ENCODE data around the gene MRGPRG.
A peak's percentile ranks its signal among the peaks of the same experiment; 100 is the strongest.

MRGPRG gene

DNA sequence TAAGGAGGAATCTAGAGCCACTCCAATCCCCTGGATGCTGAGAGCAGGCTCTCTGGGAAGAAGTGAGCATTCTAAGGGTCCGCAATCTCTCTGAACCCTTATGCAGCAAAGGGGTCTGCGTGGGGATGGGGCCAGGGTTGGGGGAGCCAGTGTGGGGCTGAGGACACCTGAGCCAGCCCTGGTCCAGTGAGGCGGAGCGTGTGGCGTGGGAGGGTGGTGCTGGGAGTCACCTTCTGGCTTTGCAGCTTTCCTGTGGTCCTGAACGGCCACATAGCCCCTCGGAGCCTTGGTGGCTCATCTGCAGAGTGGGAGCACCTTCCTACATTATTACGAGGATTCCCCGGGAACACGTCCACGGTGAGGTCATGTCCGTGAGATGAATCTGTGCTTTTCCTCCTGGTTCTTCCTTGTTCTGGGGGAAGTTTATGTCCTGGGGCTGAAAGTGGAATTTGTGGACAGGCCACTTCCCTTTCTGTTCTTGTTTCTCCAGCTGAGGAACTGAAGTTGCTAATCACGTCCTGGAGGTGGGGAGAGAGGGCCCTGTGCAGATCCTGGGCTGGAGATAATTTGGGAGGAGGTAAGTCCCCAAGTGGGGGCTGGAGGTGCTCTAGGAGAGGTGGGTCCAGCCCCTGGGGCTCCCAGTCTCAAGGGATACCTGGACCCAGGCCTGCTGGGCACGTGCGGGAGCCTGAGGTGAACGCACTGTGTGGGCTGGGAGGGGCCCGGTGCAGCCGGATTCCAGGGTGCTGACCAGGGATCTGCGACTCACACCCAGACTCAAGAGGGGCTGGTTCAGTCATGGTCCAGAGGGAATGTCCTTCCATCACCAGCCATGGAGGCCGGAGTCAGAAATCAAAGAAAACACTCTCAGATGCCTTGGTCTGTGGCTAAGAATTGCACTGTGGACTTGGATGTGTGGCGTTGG, 7.5 kb upstream of the MRGPRG start:
- no peak for FAIRE-seq

DNA sequence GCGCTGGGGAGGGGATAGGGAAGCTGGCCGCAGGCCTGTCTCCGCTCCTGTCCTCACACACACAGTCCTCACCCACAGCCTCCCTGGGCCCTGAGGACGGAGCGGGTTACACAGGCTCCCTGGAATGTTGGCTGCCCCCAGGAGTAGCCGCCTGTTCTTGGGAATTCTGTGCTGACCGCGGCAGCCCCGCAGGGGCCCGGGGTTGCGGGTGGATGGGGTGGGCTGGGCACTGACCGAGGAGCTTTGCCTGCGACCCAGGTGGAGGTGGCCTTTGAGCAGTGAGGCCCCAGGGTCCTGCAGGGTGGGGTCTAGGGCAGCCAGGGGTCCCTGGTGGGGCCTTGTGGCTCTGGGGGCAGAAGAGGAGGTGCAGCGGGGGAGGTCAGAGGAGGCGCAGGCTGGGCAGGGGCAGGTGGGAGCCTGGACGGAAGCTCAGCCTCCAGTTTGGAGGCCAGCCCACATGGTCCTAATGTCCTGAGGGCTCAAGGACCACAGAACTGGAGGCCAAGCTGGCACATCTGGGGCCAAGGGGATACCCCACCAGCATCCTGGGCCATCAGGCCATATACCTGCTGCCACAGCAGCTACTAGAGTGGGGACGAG, 6.6 kb upstream of the MRGPRG start:
- no peak for FAIRE-seq

DNA sequence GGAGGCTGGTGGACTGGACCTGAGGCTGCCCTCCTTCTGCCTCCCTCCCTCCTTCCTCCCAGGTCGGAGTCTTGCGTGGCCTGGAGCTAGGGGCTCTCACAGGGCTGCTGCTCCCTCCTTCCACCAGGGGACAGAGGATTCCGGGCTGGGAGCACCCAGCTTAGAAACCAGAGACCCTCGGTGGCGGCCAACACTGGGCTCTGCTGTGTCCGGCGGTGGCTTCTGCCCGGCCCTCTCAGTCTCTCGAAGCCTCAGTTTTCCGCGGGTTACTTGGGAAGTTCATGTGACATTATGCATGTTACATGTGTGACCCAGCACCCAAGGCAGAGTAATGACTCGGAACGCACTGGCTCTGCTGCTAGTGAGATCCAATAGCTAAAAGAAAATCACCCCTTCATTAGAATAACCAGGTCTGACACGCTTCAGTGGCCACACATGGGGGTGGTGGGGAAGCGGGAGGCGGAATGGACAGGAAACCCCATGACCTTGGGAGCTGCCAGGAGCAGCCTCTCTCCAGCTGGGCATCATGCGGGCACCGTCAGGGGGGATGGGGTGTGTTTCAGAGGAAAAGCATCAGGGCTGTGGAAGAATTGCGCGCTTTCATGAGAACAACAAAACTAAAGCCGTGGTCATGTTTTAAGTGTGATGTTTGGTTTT, 5.9 kb upstream of the MRGPRG start:
- no peak for FAIRE-seq

DNA sequence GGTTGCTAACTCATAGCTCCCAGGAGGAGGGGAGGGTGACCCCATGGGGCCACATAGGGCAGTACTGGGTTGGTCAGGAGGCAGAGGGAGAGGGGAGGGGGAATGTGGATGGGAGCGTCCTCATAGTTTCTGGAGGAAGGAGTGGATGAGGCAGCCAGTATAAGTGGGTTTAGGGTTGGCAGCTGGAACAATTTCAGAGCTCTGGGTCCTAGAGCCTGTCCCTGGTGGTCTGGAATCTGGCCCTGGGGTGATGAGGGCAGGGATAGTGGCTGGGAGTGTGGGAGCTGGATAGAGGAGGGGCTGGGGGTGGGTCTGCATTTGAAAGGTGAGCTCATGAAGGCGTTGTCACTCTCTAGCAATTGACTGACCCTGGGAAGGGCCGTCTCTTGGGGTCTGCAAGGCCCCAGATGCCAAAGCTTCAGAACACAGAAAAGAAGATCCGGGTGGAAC, 5.3 kb upstream of the MRGPRG start:
- no peak for FAIRE-seq

DNA sequence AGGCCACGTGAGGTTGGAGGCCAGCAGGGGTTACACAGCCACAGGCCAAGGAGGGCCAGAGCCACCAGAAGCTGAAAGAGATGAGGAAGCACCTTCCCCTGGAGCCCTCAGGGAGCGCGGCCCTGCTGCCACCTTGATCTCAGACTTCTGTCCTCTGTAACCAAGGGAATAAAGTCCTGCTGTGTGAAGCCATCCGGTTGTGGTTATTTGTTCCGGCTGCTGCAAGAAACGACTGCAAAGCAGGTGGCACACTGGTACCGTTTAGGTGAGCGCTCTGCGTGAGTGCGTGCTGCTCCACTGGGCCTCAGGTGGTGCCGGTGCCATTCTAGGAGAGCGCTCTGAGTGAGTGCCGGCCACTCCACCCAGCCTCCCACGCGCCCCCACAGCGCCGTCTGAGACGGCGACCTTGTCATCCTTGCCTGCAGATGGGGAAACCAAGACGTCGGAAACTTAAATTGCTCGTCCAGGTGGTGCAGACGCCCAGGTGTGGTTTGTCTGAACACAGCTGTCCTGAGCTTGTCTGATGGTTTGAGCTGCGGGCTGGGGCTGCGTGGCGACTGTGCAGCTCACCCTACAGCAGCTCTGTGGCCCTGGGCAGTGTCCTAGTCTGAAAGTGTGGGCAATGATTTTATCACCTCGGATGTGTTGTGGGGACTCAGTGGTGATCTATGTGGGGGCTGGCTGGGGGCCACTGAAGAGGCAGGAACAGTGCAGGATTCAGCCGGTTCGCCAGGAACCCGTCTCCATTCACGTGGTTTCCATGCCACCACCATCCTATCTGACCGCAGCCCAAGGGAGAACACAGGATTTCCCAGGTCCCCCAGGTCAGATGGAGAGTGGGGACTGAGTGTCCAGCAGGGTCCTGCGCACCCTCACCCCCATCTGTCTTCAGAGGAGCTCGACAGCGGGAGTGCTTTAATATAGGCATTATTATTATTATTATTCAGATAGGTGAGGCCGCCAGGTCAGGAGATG, 4.6 kb upstream of the MRGPRG start:
- no peak for FAIRE-seq

DNA sequence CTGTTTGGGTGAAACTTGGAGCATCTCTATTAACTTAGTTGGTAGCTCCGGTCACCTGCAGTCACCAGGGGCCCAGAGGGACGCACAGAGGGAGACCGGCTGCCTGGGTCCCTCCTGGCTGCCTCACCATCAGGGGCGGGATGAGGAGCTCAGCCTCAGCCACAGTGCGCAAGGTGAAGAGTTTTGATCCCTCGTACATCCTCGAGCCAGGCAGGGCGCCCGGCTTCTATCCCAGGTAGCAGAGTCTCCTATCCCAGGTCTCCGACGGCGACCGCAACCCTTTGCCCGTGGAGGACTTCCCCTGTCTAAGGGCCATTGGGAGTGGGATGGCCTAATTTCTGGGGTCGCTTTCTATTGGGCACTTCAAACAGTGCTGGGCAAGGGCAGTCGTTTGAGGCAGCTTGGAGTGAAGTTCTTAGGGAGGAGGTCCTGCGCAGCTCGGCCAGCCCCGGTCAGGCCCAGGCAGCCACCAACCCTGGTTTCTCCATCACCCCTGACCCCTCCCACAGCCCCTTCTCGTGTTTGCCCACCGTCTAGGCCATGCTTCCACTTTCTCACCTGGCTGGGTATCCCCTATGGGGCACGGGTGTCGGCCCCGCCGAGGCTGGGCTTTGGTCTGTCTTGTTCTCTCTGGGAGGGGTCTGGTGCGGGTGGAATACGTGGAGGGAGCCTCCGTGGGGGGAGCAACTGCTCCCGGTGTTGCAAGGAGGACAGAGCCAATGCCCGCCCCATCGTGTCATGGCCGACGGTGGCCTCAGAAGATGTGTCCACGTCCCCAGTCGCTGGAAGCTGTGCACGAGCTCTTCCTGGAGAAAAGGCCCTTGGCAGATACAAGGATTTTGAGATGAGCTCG, 3.6 kb upstream of the MRGPRG start:
- no peak for FAIRE-seq

DNA sequence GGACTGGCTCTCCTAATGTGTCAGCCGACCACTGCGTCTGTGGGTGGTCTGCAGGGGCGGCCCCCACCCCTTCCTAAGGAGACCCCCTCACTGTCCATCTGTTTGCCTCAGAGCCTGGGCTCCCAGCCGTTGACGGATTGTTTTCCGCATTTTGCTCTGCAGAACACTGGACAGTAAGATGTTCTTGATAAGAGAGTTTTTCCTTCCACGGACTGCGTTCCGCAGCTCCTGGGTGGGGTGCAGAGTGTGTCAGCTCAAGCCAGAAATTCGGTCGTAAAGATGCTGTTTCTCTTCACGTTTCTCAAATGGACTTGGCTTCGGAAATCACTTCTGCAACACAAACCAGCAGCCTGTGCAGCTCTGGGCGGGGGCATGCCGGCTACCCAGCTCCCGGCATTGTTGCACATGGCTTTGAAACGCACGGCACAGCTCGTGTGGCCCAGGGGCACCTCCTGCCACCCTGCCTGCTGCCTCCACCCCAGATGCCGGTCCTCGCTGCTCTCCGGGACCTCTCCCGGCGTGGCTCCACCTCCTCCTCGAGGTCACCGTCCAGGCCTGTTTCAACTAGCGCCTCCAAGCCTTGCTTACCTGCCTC, 2.9 kb upstream of the MRGPRG start:
- peak; percentile 65 for FAIRE-seq

DNA sequence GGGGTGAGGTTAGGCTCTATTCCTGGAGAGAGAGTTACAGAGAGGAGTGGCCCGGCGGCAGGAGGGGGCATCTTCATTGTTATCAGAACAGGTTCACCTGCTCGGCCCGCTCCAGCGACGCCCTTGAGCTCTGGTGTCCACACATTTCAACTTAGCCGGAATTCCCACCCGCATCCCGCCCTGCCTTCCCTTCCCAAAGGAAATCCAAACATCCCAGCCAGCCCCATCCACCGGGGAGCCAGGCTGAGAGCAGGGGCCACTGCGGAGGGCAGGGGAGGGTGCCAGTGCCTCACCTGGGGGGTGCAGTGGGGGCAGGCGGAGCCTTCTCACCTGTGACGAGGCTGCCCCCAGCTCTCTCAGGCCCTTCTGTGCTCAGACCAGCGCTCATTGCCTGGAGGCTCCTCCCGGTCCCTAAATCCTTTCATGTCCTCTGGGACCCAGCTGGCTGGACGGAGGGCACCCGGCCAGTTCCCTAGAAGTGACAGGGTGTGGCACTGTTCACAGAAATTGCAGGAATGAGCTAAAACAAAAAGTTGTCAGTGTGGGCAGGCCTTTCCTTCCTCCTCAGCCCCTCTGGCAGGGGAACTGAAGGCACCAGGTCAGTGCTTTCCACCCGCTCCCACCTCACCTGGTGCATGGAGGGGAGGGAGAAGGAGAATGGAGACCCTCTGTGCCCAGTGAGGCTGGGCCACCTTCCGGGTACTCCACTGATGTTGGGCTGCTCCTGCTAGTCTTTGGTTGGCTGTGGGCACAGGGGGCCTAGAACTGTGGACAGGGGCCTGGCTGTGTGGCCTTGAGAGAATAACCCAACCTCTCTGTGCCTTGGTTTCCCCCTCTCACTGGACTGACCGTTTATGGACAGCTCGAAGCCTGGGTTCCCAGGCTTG, 2.2 kb upstream of the MRGPRG start:
- no peak for FAIRE-seq

DNA sequence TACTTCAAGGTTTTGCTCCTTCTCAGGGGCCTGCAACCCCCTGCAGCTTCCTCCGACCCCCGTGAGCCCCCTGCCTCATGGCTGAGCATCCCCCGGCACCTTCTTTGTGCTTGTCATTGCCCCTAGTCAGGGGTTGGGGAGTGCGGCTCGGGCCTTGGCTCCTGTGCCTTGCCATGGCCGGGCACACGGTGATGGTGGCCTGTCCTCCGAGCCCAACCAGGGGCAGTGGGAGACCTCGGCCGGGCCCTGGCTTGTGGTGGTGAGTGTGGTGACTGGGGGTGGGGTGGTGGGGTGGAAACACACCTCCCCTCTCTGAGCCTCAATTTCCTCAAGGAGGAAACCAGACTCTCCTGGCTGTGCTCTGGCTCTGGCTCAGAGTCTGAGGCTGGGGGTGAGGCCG, 1.5 kb upstream of the MRGPRG start:
- no peak for FAIRE-seq

DNA sequence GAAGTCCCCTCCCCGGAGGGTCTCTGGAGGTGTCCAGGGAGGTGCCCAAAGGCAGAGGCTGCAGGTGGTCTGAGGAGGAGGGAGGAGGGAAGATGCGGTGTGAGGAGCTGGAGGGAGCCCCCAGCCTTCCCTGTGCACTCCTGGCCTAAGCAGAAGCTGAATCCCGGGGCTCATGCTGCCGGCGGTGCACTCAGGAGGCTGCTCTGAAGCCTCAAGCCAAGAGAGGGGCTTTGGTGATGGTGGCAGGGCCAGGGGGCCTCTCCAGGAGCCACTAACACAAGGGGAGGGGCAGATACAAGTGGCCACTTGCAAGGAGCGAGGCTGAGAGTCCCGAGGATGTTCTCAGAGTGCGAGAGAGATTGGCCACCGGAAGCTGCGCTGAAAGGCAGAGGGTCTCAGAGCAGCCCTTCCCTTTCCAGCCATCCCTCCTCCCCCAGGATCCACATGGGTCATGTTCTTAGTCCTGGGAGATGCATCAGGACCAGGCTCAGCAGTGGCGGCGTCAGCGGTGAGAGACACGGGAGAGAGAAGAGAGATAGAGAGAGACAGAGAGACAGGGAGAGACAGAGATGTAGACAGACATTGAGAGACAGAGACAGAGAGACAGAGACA, 774 bp upstream of the MRGPRG start:
- FAIRE-seq = no peak

DNA sequence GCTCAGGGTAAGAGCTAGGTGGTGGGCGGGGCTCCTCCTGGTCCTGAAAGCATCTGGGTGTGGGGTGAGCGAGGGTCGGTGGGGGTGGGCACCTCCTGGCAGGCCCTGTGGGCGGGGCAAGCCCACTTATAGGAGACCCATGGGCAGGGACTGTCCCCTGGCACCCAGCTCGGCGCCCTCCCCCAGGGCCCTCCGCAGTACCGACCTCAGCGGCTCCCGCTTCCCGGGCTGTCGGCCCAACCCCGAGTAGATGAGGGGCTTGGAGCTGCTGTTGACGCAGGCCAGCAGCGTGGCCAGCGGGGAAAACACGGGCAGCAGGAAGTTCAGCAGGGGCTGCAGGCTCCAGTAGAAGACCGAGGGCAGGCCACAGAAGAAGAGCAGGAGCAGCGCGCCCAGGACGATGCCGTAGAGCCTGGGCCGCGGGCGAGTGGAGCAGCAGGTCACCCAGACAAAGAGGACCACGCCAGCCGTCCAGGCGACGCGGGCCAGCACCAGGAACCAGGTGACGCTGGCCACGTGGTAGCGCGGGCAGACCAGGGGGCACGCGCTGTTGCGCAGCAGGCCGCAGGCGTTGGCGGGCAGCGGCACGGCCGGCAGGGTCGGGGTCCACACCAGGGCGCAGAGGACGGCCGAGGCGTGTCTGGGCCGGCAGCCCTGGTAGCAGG, 663 bp downstream of the MRGPRG start:
- FAIRE-seq = no peak

DNA sequence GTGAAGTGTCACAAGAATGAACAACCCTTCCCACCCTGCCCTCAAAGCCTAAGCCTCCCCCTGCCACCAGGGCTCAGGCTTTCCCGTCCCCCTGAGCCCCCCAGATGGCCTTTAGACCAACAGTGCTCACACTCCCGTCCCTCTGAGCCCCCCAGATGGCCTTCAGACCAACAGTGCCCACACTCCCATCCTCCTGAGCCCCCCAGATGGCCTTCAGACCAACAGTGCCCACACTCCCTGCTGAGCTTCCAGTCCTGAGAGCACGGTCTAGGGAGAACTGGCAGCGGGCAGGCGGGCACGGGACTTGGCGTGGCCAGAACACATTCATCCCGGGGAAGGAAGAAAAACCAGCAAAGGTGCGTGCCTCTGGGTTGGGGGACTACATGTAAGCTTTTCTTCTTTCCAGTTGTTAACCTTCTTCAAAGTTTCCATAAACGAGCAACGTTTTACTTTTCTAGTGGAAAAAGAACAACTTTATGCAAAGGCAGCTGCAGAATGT, 2.5 kb downstream of the MRGPRG start:
- FAIRE-seq = no peak

DNA sequence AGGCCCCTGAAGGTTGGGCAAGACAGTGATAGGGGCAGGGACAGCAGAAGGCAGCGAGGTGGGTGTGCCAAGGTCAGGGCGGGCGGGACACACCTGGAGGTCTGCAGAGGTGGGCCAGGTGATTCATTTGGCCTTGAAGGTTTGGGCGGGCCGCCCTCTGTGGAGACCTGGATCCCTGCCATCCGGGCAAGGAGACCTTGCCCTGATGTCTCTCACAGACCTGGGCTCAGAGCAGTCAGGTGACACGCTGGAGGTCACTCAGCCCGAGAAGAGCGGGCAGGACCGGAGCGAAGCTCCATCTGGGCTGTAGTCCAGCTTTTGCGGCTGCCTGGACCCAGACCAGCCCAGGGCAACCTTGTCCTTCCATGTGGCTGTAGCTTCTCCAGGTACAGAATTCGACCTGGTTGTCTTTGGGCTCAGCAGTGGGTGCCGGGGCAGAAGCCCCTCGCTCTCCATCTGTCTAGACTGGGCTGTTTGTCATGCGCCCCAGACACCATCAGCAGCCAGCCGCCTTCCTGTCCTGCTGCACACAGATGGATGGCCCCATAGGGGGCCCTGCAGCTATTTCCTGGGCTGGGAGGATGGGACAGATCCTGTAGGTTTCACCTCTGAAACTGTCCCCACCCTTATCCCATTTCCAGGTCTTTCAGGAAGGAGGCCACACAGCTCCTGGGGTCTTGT, 3.1 kb downstream of the MRGPRG start:
- no peak for FAIRE-seq

DNA sequence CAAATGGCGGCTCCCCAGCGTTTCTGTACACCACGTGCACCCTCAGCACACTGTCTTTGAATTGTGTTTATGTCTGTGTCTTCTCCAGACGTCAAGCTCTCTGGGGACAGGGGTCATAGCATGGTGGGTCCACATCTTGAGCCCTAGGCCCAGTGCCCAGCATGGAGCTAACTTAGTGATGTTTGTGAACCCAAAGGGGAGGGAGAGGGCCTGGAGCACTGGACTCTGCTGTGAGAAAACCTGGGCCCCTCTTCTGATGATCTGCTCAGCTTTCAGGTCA, 4.3 kb downstream of the MRGPRG start:
- FAIRE-seq = no peak

DNA sequence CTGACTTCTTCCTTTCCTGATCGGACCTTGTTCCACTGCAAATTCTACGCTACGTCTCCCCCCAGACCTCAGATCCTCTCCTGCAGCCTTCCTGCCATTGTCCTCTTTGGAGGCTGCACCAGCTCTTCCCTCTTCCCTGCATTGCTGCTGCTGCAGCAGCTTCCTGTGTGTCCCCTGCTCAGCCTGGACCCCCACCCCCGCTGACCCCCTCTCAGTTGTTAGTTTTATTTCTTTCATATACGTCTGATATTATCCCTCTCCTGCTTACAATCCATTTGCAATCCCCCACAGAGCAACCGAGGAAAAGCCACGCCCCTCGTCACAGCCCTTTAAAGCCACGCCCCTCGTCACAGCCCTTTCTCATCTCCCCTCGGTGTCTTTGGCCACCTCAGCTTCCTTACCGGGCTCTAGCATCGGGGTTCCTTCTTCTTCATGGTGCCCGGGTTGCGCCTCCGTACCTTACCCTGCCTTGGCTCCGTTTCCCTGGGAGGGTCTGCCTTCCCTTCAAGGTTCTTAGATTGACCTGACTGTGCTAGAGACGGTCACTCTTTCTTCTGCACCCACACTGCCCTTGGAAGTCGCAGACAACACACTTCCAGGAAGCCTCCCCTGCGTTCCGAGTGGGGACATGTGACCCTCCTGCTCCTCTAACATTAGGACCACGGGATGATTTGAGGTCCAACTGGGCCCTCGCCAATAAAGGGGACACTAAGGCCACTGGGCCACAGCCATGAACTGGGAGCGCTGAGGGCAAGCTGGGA, 4.8 kb downstream of the MRGPRG start:
- no peak for FAIRE-seq

DNA sequence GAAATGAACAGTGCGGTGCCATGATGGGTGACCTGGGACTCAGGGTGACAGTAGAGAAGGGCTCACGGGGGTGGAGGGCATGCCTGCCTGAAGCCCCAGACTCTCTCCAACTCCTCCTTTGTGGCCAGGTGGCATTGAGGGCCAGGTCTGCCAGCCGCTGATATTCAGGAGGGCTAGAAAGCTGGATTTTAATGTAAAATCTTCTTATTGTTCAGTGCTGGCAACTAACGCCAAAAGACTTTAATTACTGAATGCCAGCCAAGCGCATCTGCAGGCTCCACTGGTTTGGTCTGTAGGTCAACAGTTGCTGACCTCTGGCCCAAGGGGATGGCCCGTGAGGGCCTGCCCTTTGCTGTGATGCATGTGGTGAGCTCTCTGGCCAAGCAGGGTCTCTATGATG, 10.3 kb downstream of the MRGPRG start:
- no peak for FAIRE-seq

DNA sequence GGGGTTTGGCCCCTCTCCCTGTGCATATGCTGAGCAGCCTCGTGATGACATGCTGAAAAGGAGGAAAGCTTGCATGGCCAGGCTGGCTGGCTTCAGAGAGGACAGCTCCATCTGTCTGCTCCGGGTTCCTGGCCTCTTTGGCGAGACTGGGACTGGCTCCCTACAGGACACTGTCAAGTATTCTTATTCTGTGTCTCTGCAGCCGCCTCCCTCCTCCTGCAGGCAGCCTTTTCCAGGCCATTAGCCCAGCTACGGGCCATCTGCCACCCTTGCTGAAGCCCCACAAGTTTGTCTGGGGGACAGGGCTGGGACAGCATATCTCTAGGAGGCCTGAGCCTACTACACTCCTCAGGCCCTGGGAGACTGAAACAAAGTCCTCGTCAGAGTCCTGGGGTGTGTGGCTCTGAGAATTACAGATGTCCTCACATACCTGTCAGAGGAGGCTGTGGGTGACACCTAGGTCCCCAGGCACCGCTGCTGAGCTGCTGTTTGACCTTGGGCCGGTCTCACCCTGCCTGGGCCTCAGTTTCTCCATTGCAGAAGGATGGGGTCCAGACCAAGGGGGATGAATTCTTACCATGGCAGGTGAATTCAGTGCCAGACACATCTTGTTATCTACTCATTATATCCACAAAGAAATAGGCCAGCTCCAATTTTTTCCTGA, 11.0 kb downstream of the MRGPRG start:
- FAIRE-seq = no peak

All from endometrium (tissue), 2 donors.